EH (cell line): ENCODE data around the gene ZBTB39.
"Not testable (repeated sequence)": the region's sequence is repeated elsewhere in the genome, so short reads cannot be mapped to it uniquely, and the experiment has no call there.

Source experiments
- DNase-seq: peaks from one replicate; pipeline ENCODE4 v3.0.0-alpha.2; 2015; ENCODE audit warnings: low read depth

Gene ZBTB39, protein sequence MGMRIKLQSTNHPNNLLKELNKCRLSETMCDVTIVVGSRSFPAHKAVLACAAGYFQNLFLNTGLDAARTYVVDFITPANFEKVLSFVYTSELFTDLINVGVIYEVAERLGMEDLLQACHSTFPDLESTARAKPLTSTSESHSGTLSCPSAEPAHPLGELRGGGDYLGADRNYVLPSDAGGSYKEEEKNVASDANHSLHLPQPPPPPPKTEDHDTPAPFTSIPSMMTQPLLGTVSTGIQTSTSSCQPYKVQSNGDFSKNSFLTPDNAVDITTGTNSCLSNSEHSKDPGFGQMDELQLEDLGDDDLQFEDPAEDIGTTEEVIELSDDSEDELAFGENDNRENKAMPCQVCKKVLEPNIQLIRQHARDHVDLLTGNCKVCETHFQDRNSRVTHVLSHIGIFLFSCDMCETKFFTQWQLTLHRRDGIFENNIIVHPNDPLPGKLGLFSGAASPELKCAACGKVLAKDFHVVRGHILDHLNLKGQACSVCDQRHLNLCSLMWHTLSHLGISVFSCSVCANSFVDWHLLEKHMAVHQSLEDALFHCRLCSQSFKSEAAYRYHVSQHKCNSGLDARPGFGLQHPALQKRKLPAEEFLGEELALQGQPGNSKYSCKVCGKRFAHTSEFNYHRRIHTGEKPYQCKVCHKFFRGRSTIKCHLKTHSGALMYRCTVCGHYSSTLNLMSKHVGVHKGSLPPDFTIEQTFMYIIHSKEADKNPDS

DNA sequence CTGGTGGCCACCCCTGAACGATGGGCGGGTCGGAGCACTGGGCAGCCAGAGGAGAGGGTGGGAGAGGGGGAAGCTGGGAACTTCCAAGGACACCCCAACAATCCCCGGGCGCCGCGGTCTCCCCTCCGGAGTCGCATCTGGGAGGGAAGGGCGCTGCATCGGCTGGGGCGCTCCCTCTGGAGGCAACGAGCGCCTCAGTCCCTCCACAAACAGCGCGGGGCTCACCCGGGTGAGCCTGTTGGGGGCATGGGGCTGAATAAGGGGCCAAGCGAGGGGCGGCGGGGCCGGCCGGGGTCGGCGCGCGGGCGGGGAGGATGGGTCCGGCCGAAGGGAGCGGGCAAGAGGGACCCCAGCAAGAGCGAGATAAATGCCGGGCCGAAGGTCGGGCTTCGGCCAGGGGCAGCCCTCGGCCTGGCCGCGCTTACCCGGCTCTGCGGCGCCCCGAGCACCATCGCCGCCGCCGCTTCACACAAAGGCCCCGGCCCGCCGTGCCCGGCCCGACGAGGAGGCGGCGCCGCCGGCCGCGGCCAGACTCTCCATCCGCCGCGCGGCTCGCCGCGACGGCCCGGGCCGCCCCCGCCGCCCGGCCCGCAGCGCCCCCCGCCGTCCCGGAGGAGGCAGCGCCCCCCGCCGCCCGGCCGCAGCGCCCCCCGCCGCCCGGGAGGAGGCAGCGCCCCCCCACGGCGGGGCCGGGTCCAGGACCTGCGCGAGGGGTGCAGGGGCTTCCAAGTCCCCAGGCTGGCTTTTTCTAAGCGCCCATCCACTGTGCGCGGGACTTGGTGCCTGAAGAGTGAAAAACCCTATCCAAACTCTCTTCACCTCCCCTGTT is at the start of gene ZBTB39:
ZBTB39 (minus strand) TSS at position 567 of the 829 bp plus-strand sequence. CDS start 1,629 bp downstream, outside the sequence.
- peak; percentile 66 for DNase-seq

DNA sequence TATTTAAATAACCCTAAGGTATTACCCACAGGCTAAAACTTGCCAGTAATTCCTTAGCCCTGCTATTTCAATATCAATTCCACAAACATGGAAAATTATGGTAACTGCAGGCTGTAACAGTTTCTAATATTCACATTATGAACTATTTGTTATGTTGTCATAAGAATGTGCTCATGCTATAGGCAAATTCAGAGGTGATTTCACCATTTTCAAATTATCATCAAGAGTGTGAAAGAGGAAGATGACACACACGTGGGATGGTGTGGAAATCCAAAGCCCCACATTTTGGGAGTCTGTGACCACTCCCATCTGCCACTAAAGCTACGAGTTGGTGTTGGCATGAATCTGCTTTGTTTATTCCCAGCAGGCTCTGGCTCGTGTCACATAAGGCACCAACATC is 49.5 kb upstream of the ZBTB39 start:
- DNase-seq = no peak

DNA sequence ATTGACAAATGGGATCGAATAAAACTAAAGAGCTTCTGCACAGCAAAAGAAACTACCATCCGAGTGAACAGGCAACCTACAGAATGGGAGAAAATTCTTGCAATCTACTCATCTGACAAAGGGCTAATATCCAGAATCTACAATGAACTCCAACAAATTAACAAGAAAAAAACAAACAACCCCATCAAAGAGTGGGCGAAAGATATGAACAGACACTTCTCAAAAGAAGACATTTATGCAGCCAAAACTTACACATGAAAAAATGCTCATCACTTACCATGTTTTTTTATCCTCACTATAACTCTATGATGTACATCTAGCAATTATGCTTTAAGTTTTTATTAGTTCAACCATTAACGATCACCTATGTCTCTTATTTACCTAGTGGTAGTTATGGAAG is 47.6 kb upstream of the ZBTB39 start:
- DNase-seq = not testable (repeated sequence)

DNA sequence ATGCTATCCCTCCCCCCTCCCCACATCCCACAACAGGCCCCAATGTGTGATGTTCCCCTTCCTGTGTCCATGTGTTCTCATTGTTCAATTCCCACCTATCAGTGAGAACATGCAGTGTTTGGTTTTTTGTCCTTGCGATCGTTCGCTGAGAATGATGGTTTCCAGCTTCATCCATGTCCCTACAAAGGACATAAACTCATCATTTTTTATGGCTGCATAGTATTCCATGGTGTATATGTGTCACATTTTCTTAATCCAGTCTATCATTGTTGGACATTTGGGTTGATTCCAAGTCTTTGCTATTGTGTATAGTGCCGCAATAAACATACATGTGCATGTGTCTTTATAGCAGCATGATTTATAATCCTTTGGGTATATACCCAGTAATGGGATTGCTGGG is 46.8 kb upstream of the ZBTB39 start:
- DNase-seq = not testable (repeated sequence)

DNA sequence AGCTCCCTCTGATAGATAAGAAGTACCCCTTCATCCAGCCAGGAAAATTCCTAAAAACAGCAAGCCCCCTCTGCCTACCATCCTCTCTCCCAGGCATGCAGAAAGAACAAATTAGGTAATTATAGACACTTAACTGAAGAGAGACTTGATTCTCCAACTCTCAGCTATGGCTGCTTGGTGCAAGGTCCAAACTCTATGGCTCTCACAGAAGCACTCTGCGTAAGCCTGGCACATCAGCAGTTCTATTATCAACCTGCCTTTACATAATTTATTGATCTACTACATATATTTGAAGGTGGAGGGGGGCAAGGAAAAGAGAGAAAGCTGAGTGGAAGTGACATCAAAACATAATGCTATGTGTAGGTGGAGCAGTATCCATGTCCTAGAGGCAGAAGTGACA is 44.7 kb upstream of the ZBTB39 start:
- DNase-seq = no peak

DNA sequence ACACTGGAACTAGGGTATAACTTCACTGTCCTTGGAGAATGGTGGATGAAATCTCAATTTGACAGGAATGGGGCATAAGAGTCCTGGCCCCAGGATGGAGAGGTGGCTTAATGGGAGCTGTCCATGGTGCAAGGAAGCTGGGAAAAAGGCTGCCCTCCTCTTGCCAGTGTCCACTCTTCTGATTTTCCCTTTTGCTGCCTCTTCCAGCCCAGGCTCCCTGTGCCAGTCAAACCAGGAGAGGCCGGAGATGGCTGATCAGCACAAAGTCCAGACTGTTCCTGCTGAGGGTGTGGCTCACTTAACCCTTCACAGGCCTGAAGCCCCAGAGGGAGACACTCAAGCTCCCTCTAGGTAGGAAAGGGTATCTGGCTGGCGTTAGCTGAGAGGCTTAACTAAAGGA is 43.5 kb upstream of the ZBTB39 start, which contains the start of gene MYO1A:
MYO1A (minus strand) TSS at position 240 of the 400 bp plus-strand sequence. CDS start 1,806 bp downstream, outside the sequence.
- DNase-seq = peak; percentile 55

DNA sequence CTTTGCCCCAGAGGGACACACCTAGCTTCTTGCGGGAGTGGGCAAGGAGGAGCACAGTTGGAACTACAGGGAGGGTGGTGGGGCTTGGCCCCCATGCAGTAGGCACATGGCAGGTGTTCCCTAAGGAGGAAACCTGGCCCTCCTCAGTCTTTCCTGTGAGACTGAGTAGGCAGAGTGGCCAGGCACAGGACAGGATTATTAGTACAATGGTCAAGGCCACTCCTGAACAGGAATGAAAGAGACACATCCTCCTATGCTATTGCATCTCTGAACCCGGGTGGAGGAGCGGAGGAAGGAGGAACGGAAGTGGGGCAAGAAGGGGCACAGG is 42.7 kb upstream of the ZBTB39 start:
- no peak for DNase-seq

DNA sequence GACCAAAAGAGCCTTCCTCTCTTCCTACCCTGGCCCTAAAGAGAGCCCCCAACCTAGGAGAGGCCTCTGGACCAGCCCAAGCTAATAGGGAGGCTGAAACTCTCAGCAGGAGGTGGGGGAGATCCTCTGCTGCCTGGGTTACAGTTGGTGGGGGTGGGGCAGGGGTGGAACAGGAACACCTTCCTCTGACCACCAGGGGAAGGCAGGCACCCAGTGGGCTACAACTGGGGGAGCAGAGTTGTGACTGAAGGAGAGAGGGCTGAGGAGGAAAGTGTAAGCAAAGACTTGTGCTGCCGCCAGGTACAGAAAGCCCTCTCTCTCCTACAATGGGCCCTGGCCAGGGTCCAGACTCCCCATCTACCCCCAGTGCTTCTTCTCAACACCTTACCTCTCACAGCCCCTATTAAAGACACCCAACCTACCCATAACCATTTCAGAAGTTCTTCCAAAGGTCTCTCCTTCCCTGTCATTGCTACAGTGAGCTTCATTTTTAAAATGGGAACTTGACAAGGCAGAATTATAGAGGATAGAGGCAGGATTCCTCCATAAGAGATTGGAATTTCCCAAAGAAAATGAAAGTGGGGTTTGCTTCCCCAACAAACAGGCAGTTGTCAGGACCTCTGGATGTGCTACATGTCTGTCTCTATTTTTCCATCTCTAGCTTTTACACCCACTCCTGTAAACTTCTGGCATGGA is 42.2 kb upstream of the ZBTB39 start:
- DNase-seq = no peak

DNA sequence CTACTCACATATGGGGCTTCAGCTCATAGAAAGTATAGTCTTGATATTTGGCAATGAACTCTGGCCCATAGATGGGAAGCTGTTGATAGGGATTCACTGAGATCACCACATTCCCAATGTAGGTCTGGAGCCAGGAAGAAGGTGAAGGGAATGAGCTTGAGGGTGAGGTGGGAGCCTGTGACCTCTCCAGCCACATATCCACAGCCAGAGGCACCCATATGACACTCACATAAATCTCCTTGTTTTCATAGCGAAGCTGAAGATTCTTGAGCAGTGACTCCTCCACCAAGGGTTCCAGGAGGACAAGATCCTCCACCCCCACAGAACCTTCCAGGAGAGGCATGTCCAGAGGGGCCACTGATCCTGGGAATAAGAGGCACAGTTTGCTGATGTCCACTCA is 41.6 kb upstream of the ZBTB39 start:
- DNase-seq = peak; percentile 90

DNA sequence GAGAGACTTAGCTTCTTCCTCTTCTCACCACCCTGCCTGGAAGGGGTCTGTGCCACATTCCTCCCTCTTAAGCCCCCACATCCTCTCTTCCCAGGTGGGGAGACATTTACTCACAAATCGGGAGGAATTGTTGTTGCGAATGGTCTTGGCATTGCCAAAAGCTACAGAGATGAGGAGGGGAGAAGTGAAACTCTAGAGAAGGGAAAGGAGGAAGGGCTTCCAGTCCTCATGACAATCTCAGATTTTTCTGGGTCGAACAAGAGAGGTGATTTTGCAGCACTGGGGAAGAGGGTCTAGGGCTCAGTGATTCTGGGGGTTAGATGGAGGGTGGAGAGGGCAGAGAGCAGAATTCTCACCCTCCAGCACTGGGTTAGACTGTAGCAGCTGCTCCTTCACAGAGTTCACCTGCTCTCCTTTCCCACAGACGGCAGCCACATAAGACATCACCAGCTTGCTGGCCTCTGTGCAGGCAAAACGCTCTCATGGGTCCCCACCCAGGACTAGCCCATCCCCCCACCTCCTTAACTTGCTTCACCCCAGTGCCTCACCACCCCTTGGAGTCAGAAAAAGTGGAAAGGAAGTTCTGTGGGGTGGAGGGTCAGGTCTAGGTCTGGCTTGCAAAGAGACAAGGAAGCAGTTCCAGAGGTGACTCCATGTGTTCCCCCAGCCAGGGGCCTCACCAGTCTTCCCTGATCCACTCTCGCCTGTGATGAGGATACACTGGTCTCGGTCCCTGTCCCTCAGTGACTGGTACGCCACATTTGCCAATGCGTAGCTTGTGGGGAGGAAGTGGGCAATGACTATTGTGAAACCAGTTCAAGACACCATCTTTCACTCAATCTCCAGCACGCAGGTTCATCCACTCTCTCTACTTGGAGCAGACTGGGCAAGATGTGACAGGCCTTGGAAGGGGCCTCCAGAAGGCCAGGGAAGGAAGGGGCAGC is 40.9 kb upstream of the ZBTB39 start:
- DNase-seq = no peak

DNA sequence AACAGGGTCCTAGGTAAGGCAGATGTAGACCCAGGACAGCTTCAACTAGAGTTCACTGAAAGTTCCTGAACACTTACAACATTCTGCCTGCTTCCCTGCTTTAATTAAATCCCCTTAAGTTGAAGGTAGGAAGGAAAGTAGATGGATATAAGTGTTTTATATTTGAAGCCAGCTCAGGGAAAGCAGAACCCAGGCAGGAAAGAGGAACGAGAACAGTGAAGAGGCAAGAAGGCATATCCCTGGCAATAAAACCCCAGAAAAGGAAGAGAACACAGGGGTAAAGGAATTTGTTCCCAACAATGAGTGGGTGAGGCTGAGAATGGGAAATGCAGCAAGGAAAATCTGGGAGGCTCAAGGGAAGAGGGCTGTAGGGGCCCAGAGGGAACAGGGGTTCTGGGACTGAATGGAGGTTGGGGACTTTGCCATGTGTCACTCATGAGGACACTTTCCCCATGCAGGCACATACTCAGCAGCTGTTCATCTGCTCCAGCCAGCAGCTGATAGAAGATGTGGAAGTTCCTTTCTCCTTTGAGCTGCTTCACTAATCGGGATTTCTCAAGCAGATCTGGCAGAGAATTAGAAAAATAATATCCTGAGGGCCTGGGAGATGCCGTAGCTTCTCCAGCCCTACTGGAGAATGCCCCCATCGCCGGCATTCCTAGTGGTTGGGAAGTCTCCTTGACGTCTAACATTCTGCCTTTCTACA is 39.9 kb upstream of the ZBTB39 start:
- DNase-seq = peak; percentile 42

DNA sequence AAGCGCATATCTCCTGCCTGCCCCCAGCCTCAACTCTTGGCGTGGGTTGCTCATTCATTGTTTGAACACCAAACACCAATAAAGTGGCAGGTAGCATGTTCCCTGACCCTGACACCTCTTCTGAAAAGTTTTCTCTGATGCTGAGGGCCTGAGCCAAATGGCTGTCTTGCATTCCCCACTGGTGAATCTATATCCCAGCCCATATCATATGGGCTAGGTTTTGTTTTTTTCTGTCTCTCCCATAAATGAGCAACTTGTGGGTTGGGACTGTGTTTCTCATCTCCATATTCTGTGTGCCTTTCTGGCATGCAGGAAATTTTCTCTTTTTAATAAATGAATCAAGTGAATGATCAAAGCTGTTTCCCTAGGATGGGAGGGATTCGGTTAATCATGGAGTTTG is 38.5 kb upstream of the ZBTB39 start:
- DNase-seq = peak; percentile 44

DNA sequence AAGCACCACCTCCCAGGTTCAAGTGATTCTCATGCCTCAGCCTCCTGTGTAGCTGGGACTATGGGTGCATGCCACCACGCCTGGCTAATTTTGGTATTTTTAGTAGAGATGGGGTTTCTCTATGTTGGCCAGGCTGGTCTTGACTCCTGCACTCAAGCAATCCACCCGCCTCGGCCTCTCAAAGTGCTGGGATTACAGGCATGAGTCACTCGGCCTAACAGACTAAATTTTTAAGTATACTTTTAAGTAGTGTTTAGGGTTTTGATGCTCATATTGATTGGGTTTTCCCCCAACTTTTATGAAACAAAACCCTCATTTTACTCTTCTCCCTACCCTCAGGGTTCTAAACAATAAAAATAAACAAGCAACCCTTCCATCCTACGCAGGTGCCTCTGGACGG is 38.1 kb upstream of the ZBTB39 start:
- DNase-seq = peak; percentile 38

DNA sequence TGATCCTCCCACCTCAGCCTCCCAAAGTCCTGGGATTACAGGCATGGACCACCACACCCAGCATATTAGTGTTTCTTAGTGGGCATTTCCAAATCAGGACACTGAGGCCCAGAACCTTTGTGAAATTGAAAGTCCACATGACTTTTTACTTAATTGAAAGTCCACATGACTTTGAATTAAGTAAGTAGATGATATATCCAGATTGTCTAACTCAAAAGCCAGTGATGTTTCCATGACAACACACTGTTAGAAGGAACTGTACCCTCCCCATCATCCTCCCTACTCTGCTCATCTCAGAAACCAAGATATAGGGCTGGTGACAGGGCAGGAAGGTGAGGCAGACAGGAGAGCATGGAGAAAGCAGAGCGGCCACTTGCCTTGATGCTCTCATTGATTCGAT is 36.3 kb upstream of the ZBTB39 start:
- DNase-seq = no peak

DNA sequence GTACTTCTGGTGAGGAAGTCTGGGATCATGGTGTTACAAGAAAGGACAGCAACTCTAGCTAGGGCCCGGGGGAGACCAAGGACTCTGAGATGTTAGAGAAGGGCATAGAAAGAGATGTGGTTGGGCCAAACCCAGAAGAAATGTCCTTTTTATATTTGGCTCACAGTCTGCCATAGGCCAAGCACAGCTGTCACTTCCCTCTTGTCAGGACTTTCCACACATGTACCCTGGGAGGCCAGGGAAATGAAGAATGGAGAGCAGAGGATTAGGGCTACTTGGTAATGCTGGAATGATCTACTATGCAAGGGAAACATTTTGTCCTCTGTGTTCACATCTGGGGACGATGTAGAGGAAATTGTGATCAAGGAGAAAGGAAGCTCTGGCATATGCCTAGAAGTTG is 34.4 kb upstream of the ZBTB39 start:
- no peak for DNase-seq

DNA sequence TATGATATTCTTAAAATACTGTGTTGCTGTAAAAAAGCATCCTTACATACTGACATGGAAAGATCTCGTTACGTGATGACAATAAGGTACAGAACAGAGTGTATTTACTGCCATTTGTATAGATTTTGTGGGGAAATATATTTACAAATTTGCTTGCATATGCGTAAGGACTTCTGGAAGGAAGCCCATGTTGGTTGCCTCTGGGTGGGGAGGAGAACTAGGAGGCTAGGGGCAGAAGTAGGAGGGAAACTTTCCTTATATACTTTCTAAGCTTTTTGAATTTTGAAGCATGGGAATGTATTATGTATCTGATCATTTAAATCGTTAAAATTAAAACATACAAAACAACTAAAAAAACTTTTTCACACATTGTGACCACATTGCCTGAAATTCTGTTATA is 33.9 kb upstream of the ZBTB39 start:
- DNase-seq = no peak

DNA sequence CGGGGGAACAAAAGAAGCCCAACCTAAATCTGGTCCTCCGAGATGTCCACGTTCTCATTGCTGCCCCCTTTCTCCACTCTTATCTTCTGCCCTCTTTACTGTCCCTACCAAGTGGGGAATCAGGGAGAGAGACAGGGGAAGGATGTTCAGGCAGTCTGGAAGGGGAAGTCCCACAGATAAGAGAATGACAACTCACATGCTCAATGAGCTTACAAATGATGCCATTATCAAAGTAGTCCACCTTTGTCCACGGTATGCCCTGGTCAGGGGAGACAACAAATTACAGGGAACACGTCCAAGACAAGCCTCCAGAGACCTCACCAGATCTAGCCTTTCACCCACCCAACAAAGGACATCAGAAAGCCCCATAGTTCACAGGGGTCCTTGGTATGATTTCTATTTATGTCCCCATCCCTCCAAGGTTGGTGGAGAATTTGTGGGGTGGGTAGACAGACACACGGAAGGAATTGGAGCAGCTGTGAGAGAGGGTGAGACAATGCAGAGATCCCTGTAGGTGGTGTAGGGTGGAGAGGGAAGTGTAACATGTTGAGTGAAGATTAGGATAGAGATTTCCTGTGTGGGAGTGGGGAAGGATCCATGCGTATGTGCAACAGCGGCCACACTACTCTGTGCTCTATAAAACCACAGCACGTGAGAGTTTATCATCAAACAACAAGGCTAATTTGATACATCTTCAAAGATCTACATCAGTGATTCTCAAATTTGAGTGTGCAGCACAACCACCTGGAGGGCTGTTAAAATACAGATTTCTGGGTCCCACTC is 32.9 kb upstream of the ZBTB39 start:
- no peak for DNase-seq

DNA sequence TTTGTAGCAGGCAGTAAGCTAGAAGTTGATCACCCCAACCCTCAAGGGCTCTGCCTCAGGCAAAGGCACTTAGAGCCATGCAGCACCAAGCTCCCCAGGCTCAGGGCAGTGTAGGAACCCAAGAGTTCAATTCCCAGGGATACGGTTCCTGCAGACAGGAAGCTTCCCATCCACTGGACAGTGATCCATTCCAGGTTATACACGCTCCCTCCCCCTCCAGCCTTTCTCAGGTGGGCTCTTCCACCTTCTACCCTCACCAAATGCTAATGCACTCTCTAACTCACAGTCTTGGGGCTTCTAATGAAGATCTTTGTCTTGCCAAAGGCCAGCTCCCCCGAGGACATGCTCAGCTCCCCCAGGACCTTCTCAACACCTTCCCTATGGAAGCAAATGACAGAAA is 30.9 kb upstream of the ZBTB39 start:
- DNase-seq = no peak

DNA sequence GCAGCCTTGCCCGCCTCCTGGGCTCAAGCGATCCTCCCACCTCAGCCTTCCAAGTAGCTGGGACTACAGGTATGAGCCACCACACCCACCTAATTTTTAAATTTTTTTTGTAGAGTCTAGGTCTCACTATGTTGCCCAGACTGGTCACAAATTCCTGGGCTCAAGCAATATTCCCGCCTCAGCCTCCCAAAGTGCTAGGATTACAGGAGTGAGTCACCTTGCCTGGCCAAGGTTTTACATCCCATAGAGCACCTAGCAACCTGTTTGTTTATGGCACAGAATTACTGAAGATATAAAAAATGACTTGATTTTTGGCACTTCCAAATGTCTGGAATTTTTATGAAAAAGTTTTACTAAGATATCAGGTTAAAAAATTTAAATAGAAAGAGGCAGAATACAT is 27.1 kb upstream of the ZBTB39 start:
- no peak for DNase-seq
